ENCODE results near the gene MOSMO.

The MOSMO gene

GRCh38 chr16:22006636-22007035 is 1.3 kb upstream of the MOSMO start:
- TF ChIP-seq, protein P1, sequence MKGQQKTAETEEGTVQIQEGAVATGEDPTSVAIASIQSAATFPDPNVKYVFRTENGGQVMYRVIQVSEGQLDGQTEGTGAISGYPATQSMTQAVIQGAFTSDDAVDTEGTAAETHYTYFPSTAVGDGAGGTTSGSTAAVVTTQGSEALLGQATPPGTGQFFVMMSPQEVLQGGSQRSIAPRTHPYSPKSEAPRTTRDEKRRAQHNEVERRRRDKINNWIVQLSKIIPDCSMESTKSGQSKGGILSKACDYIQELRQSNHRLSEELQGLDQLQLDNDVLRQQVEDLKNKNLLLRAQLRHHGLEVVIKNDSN (IDR thresholded peaks at IDR 0.05) = no peak
- TF ChIP-seq YY1 (IDR thresholded peaks at IDR 0.05; ENCODE audit: low read depth) (no peak), CEBPB (IDR thresholded peaks at IDR 0.05) (no peak), NFIC (IDR thresholded peaks at IDR 0.05) (no peak), TAF1 (IDR thresholded peaks at IDR 0.05; ENCODE audit: low read depth) (no peak), ZBTB7A (IDR thresholded peaks at IDR 0.05; ENCODE audit: low read depth) (no peak)
- TF ChIP-seq, protein P2, sequence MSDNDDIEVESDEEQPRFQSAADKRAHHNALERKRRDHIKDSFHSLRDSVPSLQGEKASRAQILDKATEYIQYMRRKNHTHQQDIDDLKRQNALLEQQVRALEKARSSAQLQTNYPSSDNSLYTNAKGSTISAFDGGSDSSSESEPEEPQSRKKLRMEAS (IDR thresholded peaks at IDR 0.05) = no peak

DNA sequence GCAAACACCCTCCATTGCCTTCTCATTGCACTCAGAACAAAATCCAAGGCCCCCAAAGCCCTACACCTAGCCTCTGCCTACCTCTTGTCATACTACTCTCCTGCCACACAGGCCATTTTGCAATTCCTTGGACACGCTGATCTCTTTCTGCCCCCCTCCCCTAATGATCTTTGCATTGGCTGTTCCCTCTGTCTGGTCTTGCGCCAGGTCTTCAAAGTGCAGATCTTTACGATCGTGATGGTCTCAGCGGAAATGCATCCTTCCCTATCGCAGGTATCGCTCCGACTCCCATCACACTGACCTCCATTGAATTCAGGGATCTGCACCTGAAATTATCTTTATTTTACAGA is 777 bp upstream of the MOSMO start:
- TF ChIP-seq RAD21 (IDR thresholded peaks at IDR 0.05; ENCODE audit: low read depth) (no peak), ZBTB7A (IDR thresholded peaks at IDR 0.05; ENCODE audit: low read depth) (no peak), CREB1 (IDR thresholded peaks at IDR 0.05; ENCODE audit: low read depth) (no peak), EP300 (IDR thresholded peaks at IDR 0.05; ENCODE audit: borderline replicate concordance) (no peak), YY1 (IDR thresholded peaks at IDR 0.05; ENCODE audit: low read depth) (no peak), REST (IDR thresholded peaks at IDR 0.05; ENCODE audit: low read depth) (no peak), TEAD4 (IDR thresholded peaks at IDR 0.05) (no peak), TAF1 (IDR thresholded peaks at IDR 0.05; ENCODE audit: low read depth) (no peak), TCF12 (IDR thresholded peaks at IDR 0.05; ENCODE audit: low read depth) (no peak)
- TF ChIP-seq, protein P2 (IDR thresholded peaks at IDR 0.05) = no peak

GRCh38 chr16:22008215-22009059 is 526 bp downstream of the MOSMO start:
- TF ChIP-seq ZBTB7A (IDR thresholded peaks at IDR 0.05; ENCODE audit: low read depth) (peak; percentile 58; the same call in 1 of the 2 replicates), CEBPB (IDR thresholded peaks at IDR 0.05) (no peak)

DNA sequence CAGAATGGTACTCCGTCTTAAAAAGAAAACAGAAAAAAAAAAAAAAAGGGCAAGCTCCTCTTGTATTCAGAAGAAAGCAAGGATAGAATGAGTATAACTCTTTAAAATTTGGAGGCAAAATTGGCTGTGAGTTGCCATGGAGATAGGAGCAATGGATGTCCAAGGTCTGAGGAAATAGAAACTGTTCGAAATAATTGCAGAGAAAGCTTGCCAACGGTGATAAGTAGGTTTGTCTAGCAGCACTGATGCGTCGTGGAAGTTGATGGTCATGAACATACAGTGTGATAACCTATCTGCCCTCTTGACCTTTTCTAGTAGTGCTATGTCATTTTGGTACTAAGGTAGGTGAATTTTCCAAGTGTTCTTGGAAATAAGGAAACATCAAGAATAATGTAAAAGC is 3.0 kb downstream of the MOSMO start:
- TF ChIP-seq TAF1 (IDR thresholded peaks at IDR 0.05; ENCODE audit: low read depth) (no peak), FOXM1 (IDR thresholded peaks at IDR 0.05; ENCODE audit: borderline replicate concordance, low read depth) (no peak), CREB1 (IDR thresholded peaks at IDR 0.05; ENCODE audit: low read depth) (no peak), NFIC (IDR thresholded peaks at IDR 0.05) (no peak), CEBPB (IDR thresholded peaks at IDR 0.05) (no peak)
- TF ChIP-seq, protein P2 (IDR thresholded peaks at IDR 0.05) = no peak

DNA sequence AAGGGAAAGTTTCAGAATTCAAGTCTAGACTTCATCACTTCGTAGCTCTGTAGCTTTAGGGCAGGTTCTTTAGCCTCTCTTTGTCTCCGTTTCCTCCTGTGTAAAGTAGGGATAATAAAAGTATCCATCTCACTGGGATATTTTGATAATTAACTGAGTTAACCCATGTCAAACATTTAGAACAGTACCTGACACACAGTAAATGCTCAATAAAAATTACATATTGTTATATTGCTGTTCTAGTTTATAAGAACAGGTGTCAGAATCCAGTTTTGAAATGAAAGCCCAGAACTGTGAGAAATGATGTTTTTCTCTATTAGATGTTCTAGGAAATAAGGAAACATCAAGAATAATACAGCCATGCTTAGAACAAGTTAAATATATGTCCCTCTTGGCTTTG is 4.3 kb downstream of the MOSMO start:
- TF ChIP-seq CREB1 (IDR thresholded peaks at IDR 0.05; ENCODE audit: low read depth) (no peak), YY1 (IDR thresholded peaks at IDR 0.05; ENCODE audit: low read depth) (no peak), CEBPB (IDR thresholded peaks at IDR 0.05) (no peak), EP300 (IDR thresholded peaks at IDR 0.05; ENCODE audit: borderline replicate concordance) (no peak), TEAD4 (IDR thresholded peaks at IDR 0.05) (no peak), FOXM1 (IDR thresholded peaks at IDR 0.05; ENCODE audit: borderline replicate concordance, low read depth) (no peak), RAD21 (IDR thresholded peaks at IDR 0.05; ENCODE audit: low read depth) (no peak)
- TF ChIP-seq, protein P2 (IDR thresholded peaks at IDR 0.05) = no peak

DNA sequence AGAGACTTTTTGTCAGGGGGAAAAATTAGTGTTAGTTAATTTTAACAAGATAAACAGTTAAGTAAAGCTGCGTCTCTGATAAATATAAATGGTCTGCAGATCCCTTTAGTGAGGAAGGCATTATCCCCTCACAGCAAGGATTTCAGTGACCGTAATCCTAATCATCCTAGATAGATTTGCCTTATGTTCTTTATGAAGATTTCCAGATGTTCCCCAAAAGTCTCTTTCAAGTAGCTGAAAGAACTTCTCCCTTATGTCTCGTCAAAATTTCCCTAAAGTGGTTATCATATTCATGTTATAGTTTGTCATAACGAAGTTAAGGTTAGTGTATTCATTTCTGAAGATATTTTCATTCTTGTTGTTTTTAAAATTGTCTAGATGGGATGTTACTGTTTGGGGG is 5.6 kb downstream of the MOSMO start:
- TF ChIP-seq REST (IDR thresholded peaks at IDR 0.05; ENCODE audit: low read depth) = no peak
- TF ChIP-seq TCF12 (IDR thresholded peaks at IDR 0.05; ENCODE audit: low read depth) = no peak
- no peak for TF ChIP-seq CREB1 (IDR thresholded peaks at IDR 0.05; ENCODE audit: low read depth)
- TF ChIP-seq ZBTB7A (IDR thresholded peaks at IDR 0.05; ENCODE audit: low read depth) = no peak
- no peak for TF ChIP-seq TAF1 (IDR thresholded peaks at IDR 0.05; ENCODE audit: low read depth)
- no peak for TF ChIP-seq NFIC (IDR thresholded peaks at IDR 0.05)
- no peak for TF ChIP-seq YY1 (IDR thresholded peaks at IDR 0.05; ENCODE audit: low read depth)
- TF ChIP-seq FOXM1 (IDR thresholded peaks at IDR 0.05; ENCODE audit: borderline replicate concordance, low read depth) = no peak
- no peak for TF ChIP-seq EGR1 (IDR thresholded peaks at IDR 0.05)
- TF ChIP-seq TEAD4 (IDR thresholded peaks at IDR 0.05) = no peak
- no peak for TF ChIP-seq RAD21 (IDR thresholded peaks at IDR 0.05; ENCODE audit: low read depth)
- TF ChIP-seq CEBPB (IDR thresholded peaks at IDR 0.05) = no peak
- no peak for TF ChIP-seq EP300 (IDR thresholded peaks at IDR 0.05; ENCODE audit: borderline replicate concordance)
- TF ChIP-seq, protein P1 (IDR thresholded peaks at IDR 0.05) = no peak
